A673 (cell line): ENCODE measurements around the gene RACGAP1.

Experiments
- CTCF ChIP-seq: fragments of 300-800, 200-600 bp; sonication (generic); conservative IDR thresholded peaks from 2 replicates; pipeline ENCODE4 v1.5.1; 2017; ENCODE audit warnings: low read depth, mild to moderate bottlenecking, antibody characterized with exemption, low read length, moderate library complexity, mixed read lengths
- EZH2 ChIP-seq: fragments of 200-600 bp; sonication (generic); IDR thresholded peaks from 2 replicates; pipeline ENCODE4 v1.6.1; 2017; ENCODE audit warnings: borderline replicate concordance, low read depth, mild to moderate bottlenecking, mixed read lengths, antibody characterized with exemption, low read length; ENCODE audit not compliant: poor library complexity, severe bottlenecking

DNA sequence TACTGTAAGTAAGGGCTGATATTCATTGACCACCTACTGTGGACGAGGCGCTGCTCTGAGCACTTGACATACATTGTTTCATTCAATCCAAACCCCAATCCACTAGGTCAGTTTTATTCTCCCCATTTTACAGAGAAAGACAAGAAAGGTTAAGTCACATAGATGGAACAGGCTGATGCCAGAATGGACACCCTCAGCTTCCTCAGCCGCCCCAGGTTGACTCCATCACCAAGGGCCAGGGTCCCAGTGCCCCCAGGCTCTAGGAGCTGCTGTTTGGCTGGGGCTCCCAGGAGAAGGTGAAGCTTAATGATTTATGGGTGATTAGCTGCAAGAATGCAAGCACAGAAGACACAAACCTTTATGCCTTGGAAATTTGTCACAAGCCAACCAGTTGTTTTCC, 75.4 kb downstream of the RACGAP1 start:
- TF ChIP-seq CTCF (no peak), EZH2 (no peak)
